ENCODE results near the gene UVSSA.

Gene UVSSA

DNA sequence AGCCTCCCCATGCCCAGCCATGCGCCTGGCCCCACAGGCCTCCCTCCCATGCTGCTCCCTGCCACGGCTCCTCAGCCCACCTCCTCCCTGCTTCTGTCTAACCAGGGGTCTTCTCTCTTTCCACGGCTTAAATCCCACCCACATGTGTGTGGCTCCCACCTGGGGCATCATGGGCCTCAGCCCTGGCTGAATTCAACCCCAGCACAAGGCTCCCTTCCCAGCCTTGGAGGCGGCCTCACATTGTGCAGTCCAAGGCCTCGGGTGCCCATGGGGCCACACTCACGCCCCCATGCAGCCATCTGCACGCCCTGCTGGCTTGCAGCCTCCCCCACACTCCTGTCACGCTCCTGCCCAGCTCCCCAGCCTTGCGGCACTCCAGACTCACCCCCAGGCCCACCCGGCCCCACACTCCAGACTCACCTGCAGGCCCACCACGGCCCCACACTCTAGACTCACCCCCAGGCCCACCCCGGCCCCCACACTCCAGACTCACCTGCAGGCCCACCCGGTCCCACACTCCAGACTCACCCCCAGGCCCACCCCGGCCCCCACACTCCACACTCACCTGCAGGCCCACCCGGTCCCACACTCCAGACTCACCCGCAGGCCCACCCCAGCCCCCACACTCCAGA lies 30.4 kb upstream of the UVSSA start:
- POLR2A ChIA-PET: no interaction called here
- CTCF ChIA-PET: interaction anchor here (1.2 kb wide), 1 partner anchor 48 kb away, joined by 3 read pairs; no protein-coding TSS in a partner anchor
- TF ChIP-seq, protein P1, sequence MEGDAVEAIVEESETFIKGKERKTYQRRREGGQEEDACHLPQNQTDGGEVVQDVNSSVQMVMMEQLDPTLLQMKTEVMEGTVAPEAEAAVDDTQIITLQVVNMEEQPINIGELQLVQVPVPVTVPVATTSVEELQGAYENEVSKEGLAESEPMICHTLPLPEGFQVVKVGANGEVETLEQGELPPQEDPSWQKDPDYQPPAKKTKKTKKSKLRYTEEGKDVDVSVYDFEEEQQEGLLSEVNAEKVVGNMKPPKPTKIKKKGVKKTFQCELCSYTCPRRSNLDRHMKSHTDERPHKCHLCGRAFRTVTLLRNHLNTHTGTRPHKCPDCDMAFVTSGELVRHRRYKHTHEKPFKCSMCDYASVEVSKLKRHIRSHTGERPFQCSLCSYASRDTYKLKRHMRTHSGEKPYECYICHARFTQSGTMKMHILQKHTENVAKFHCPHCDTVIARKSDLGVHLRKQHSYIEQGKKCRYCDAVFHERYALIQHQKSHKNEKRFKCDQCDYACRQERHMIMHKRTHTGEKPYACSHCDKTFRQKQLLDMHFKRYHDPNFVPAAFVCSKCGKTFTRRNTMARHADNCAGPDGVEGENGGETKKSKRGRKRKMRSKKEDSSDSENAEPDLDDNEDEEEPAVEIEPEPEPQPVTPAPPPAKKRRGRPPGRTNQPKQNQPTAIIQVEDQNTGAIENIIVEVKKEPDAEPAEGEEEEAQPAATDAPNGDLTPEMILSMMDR (IDR thresholded peaks at IDR 0.05; ENCODE audit: control extremely low read depth, extremely low read depth, low read depth, missing control alignments): no peak
- no peak for DNase-seq (ENCODE audit: extremely low spot score)

DNA sequence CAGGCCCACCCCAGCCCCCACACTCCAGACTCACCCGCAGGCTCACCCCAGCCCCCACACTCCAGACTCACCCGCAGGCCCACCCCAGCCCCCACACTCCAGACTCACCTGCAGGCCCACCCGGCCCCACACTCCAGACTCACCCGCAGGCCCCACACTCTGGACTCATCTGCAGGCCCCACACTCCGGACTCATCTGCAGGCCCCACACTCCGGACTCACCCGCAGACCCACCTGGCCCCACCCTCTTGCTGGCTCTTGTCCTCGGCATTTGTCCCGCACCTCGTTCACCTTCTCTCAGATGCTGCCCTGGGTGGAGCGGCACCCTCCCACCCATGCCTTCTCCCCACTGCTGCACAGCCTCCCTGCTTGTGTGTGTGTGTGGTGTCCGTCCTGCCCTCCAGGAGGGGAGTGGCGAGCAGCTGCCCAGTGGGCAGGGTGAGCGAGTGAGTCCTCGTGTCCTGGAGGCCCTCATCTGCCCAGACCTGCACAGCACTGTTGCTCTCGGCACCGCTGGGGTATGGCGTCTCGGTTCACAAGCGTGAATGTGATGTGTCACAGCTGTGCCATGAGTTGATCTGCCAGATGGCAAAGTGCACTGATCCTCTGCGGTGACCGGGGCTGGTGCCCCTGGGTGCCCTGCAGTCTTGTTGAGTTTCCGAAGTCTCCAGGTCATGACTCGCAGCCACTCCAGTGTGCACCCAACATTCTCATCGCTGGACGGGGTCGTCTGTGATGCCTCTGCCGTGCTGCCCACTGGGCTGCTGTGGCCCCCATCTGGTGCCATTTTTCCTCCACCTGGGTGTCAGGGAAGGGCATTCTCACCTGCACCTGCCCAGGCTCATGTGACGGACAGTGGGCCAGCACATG lies 29.6 kb upstream of the UVSSA start:
- POLR2A ChIA-PET: no interaction called here
- DNase-seq (ENCODE audit: extremely low spot score): no peak
- CTCF ChIA-PET: no interaction called here
- TF ChIP-seq, protein P1 (IDR thresholded peaks at IDR 0.05; ENCODE audit: control extremely low read depth, extremely low read depth, low read depth, missing control alignments): no peak

DNA sequence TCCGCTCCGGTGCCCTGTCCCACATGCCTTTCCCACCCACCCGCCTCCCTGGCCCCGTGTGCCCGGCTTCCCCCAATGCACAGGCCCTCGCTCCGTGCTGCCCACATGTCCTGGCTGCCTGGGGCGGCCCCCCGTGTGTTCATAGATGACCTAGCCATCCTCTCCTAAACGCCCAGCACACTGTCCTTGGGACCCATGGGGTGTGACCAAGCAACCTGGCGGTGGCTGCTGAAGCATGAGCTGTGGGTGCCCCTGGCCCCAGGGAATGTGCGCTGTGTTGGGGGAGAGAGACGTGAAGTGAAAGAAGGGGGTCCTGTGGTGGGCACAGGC lies 29.0 kb upstream of the UVSSA start:
- TF ChIP-seq, protein P1 (IDR thresholded peaks at IDR 0.05; ENCODE audit: control extremely low read depth, extremely low read depth, low read depth, missing control alignments): no peak
- POLR2A ChIA-PET: no interaction called here
- no peak for DNase-seq (ENCODE audit: extremely low spot score)
- CTCF ChIA-PET: interaction anchor here (1.2 kb wide), 1 partner anchor 17 kb away, joined by 3 read pairs; no protein-coding TSS in a partner anchor

DNA sequence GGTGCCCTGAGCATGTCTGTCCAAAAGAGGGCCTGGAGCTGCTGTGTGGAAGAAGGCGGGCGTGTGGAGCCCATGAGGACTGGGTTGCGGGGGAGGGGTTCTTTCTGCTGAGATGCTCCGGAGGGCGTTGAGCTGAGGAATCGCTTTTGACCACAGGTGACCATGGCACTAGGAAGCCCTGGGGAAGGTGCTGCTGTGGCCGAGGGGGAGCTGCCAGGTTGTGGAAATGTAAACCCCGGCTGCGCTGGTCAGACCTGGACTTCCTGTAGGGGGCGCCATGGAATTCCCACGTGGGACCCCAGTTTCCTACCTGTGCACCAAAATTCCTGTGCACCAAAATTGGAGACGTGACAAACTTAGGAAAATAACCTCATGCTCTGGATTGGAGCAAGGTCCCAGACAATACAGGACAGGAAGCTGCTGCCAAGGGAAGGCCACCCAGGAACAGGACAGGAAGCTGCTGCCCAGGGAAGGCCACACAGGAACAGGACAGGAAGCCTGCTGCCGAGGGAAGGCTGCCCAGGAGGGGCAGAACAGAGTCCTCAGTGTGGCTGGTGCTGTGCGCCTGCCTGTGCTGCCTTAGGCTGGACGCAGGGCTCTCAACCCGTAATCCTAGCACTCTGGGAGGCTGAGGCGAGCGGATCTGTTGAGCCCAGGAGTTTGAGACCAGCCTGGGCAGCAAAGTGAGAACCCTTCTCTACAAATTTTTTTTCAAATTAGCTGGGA lies 28.4 kb upstream of the UVSSA start:
- POLR2A ChIA-PET: no interaction called here
- CTCF ChIA-PET: interaction anchor here (1.2 kb wide), 1 partner anchor 18 kb away, joined by 3 read pairs; no protein-coding TSS in a partner anchor

DNA sequence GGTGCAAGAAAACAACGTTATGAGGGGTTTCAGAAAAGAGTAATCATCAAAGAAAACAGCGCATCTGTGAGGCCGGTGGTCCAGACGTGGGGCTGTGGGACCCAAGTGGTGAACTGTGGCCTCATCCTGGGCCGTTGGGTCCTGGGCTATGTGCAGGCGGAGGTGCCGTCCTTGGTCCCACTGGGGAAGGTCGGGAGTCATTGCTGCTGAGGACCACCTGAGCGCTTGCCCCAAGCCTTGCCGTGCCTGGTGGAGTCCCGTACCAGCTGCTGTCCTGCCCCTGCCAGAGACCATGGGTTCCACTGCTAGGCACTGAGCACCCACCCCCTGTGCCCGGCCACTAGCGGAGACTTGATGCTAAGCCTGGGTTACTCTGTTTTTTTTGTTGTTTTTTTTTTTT lies 25.5 kb upstream of the UVSSA start:
- no peak for DNase-seq (ENCODE audit: extremely low spot score)
- ChIA-PET POLR2A (no interaction called here), CTCF (no interaction called here)
- TF ChIP-seq, protein P1 (IDR thresholded peaks at IDR 0.05; ENCODE audit: control extremely low read depth, extremely low read depth, low read depth, missing control alignments): no peak

More for the DNA sequence above, 28.4 kb upstream of the UVSSA start:
- no peak for DNase-seq (ENCODE audit: extremely low spot score)
- TF ChIP-seq, protein P1 (IDR thresholded peaks at IDR 0.05; ENCODE audit: control extremely low read depth, extremely low read depth, low read depth, missing control alignments): no peak

DNA sequence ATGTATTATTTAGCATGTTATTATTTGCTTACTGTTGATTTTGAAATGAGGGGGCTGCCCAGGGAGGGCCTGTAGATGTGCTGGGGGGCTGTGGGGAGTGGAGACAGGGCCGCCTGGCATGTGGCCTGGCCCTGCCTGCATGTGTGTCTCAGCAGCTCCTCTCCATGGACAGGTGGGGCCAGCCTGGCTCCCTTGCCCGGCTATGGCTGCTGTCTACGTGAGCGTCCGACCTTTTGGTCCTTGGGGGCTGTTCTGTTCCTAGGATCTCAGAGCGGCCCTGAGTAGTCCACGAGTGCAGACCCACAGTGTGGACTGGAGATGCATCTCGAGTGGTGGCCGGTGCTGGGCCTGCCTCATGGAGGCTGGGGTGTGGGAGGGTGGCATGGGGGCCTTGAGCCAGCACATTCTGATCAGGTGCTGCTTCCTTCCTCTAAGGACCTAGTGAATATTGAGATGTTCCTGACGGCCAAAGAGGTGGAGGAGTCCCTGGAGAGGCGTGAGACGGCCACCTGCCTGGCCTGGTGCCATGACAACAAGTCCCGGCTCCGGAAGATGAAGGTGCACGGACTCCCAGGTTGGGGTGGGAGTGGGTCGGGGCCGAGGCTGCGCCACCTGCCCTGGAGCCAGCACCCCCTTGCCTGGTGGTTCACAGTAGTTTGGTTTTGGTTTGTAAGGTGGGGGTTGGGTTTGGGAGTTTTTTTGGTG lies 24.9 kb upstream of the UVSSA start:
- TF ChIP-seq, protein P1 (IDR thresholded peaks at IDR 0.05; ENCODE audit: control extremely low read depth, extremely low read depth, low read depth, missing control alignments): no peak
- CTCF ChIA-PET: interaction anchor here (0.9 kb wide), 1 partner anchor 155 kb away, joined by 3 read pairs; no protein-coding TSS in a partner anchor
- DNase-seq (ENCODE audit: extremely low spot score): no peak
- POLR2A ChIA-PET: no interaction called here

Measured in GM10248 (cell line).